ENCODE data around the gene SLC10A2. TPM values are rescaled to one million over a fixed set of nuclear protein-coding genes. Genes with fewer than 3 reads are reported as not detected.
"Not testable (repeated sequence)": the region's sequence is repeated elsewhere in the genome, so short reads cannot be mapped to it uniquely, and the experiment has no call there.

The SLC10A2 gene
- under 1 TPM; 0.34 to 0.94 (median 0.70) TPM for polyA plus RNA-seq (ENCODE audit: insufficient read length in 4 of 4)

DNA sequence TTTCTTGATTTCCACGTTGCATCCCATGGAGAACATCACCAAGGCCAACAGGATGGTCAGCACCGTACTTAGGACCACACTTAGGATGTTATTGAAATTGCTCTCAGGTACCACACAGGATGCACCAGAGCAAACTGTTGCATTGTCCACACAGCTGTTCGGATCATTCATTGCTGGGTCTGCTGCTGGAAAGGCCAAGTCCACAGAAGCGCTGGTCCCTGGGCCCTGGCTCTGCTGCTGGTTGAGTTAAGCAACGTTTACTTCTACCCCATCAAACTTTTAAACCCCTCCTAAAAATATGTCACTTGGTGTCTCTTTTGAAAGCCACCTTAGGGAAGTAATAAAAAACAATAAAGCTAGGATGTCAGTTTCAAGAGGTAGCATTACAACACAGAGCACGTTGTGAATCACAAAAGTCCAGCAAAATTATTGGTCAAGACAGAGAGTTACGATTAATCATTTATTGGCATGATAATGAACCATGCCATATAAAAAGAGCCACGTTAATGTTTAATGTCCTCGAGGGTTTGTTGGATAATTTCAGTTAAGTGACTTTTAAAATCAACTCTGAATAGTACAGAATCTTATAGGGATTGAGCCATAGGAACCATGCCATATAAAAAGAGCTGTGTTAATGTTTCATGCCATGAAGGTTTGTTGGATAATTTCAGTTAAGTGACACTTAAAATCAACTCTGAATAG, at the start of gene SLC10A2:
Gene SLC10A2 (minus strand): TSS at position 339 of the 702 bp plus-strand sequence. CDS start 168 bp downstream, at position 171.
- no peak for DNase-seq (ENCODE audit: low read depth in 4 of 4, low spot score in 3 of 4)

- no peak for DNase-seq (ENCODE audit: low read depth in 4 of 4, low spot score in 3 of 4)
Measured at GRCh38 chr13:103107580-103107979, 41.4 kb upstream of the SLC10A2 start.

DNA sequence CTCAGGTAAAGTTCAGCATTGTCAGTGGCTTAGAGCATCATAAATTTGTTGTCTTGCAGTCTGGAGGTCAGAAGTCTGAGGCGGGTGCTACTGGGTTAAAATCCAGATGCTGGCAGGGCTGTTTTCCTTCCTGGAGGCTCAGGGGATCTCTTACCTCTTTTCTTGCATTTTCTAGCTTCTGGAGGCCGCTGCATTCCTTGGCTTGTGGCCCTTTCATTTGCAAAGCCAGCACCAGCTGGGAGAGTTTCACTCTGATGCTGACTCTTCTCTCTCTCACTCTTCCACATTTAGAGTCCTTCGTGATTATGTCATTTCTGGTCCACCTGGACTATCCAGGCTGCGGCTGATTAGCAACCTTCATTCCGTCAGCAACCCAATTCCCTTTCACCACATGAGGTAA, 38.1 kb upstream of the SLC10A2 start:
- DNase-seq (ENCODE audit: low read depth in 4 of 4, low spot score in 3 of 4), result no peak

DNA sequence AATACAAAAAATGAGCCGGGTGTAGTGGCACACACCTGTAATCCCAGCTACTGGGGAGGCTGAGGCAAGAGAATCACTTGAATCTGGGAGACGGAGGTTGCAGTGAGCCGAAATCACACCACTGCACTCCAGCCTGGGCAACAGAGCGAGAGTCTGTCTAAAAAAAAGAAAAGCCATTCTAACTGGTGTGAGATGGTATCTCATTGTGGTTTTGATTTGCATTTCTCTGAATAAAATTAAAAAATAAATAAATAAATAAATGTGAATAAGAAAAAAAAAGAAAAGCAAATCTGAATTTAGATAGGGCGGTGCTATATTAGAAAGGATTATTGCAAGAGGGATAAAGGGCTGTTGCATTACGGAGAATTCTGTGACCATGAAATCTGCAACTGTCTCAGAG, 37.2 kb upstream of the SLC10A2 start:
- DNase-seq (ENCODE audit: low read depth in 4 of 4, low spot score in 3 of 4), result not testable (repeated sequence)

DNA sequence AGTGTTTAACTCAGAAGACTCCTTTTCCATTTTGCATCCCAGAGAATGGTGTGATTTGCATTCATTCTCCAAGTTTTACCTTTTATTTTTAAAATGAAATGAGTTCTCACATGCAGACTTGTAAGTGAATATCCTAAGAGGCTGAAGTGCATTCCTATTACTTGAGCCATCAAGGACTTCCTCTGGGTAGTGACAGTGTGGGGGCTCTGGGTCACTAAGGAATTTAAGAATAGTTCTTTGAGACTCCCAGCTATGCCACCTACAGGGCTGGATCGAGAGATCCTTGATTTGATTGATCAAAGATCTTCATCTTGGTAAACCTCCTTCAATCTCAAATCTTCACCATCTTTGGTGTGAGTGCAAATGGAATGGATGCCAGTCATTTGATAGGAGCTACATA, 36.3 kb upstream of the SLC10A2 start:
- no peak for DNase-seq (ENCODE audit: low read depth in 4 of 4, low spot score in 3 of 4)

- no peak for DNase-seq (ENCODE audit: low read depth in 4 of 4, low spot score in 3 of 4)
Measured at GRCh38 chr13:103101901-103102300, 35.7 kb upstream of the SLC10A2 start.

GRCh38 chr13:103101500-103101899, 35.3 kb upstream of the SLC10A2 start:
- no peak for DNase-seq (ENCODE audit: low read depth in 4 of 4, low spot score in 3 of 4)

DNA sequence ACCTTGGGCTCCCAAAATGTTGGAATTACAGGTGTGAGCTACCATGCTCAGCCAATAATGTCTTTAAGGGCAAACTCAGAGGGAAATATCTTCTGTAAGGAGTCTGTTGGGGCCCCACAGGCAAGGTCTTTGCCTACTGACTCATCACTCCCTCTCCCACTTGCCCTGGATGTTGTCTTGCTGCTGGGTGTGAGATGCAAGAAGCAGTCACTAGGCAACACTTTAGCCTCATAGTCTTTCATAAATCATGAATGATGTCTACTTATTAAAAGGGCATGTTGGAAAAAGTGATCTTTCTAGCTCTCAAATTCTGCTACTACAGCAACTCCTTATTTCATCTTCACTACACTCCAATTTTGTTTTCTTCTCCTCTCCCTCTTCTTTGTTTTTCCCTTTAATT, 34.6 kb upstream of the SLC10A2 start:
- DNase-seq (ENCODE audit: low read depth in 4 of 4, low spot score in 3 of 4), result no peak

DNA sequence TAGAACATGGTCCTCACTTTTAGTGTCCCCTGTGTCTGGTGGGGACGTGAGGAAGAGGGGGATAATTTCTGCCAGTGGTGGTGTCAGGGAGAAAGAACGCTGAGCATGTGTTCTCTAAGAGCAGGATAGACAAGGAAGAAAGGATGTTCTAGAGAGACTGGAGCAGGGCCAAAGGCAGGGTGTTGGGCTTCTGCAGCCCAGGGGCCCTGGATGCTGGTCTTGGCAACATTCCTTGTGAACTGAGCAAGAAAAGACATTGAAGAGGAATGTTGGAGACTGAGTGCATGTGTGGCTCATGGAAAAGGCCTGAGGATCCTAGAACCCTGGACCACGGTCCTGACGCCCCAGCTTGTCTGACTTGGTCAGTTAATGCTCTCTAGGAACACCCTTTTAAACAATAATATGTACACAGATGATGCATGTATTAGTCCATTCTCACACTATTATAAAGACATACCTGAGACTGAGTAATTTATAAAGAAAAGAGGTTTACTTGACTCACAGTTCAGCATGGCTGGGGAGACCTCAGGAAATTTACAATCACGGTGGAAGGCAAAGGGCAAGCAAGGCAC, 33.6 kb upstream of the SLC10A2 start:
- no peak for DNase-seq (ENCODE audit: low read depth in 4 of 4, low spot score in 3 of 4)

- no peak for DNase-seq (ENCODE audit: low read depth in 4 of 4, low spot score in 3 of 4)
Measured at GRCh38 chr13:103098535-103098934, 32.3 kb upstream of the SLC10A2 start.

DNA sequence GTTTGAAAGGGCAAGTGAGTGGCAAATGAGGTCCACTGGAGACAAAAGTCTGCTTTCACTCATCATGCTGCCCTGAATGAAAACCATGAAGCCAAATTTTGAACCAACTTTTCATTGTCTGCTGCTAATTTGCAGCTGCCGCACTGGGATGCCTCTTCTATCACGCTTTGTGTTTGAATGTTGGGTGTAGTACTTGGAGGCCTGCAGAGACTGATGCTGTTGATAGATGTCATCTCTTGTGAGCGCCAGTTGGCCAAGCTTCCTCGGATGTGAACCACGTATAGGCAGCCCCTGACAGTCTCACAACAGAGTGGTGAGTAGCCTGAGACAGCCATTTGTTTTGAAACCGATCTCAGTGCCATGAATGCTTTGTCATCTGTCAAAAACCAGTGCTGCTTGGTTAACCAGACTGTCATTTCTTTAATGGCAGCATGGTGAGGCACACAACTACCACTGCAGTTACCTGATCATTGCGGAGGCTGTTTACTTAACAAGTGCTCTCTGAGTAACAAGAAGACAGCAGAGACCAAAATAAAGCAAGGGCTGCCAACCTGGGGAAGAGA, 31.2 kb upstream of the SLC10A2 start:
- no peak for DNase-seq (ENCODE audit: low read depth in 4 of 4, low spot score in 3 of 4)

DNA sequence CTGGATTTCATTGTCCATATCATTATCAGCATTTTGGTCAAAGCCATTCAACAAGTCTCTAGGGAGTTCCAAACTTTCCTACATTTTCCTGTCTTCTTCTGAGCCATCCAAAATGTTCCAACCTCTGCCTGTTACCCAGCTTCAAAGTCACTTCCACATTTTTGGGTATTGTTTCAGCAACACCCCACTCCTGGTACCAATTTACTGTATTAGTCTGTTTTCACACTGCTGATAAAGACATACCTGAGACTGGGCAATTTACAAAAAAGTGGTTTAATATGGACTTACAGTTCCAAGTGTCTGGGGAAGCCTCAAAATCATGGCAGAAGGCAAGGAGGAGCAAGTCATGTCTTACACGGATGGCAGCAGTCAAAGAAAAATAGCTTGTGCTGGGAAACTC, 27.4 kb upstream of the SLC10A2 start:
- not testable (repeated sequence) for DNase-seq (ENCODE audit: low read depth in 4 of 4, low spot score in 3 of 4)

- no peak for DNase-seq (ENCODE audit: low read depth in 4 of 4, low spot score in 3 of 4)
Measured at GRCh38 chr13:103087275-103087674, 21.1 kb upstream of the SLC10A2 start.

DNA sequence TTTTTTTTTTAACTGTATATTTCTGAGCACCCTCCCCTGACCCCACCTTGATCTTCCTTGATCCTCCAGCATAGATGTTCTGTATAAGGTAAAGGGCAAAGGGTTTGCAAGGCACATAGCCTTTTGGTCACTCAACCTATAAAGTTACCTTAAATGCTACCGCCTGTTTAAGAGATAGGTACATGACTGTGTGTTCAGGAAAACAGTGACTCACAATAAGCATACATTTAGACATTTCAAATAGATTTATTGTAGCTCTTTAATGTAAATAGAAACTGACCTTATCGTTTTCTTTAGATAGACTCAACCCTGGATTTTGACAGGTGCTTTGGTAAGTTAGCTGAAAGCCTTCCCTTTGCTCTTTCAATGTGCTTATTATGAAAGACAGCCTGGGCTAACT, 15.2 kb upstream of the SLC10A2 start:
- no peak for DNase-seq (ENCODE audit: low read depth in 4 of 4, low spot score in 3 of 4)

DNA sequence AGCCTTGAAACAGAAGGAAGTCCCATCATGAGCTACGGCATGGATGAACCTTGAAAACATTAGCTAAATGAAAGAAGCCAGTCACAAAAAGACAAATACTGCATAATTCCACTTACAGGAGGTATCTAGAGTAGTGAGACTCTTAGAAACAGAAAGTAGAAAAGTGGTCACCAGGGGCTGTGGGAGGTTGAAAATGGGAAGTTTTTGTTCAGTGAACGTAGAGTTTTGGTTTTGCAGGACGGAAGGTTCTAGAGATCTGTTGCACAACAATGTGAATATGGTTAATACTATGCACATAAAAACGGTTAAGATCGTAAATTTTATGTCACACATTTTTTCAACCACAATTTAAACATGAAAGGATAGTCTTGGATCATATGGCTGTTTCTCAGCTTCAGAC, 11.9 kb upstream of the SLC10A2 start:
- no peak for DNase-seq (ENCODE audit: low read depth in 4 of 4, low spot score in 3 of 4)

DNA sequence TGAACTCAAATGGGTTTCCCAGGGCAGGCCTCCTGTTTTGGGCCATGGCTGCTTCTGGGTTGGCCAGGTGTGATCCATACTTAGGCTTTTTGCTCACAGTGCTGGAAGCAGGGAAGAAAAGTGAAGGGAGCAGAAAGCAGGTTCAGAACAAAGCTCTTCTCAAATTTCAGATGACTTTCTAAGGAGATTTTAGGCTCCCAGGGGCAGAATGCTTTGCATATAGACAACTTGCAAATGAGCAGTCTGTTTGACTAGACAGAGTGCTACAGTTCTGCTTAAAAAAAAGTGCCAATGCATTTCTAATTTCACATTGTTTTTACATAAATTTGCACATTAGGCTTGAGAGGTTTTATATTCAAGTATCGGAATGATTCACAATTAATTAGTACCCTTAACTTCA, 2.6 kb upstream of the SLC10A2 start:
- no peak for DNase-seq (ENCODE audit: low read depth in 4 of 4, low spot score in 3 of 4)

DNA sequence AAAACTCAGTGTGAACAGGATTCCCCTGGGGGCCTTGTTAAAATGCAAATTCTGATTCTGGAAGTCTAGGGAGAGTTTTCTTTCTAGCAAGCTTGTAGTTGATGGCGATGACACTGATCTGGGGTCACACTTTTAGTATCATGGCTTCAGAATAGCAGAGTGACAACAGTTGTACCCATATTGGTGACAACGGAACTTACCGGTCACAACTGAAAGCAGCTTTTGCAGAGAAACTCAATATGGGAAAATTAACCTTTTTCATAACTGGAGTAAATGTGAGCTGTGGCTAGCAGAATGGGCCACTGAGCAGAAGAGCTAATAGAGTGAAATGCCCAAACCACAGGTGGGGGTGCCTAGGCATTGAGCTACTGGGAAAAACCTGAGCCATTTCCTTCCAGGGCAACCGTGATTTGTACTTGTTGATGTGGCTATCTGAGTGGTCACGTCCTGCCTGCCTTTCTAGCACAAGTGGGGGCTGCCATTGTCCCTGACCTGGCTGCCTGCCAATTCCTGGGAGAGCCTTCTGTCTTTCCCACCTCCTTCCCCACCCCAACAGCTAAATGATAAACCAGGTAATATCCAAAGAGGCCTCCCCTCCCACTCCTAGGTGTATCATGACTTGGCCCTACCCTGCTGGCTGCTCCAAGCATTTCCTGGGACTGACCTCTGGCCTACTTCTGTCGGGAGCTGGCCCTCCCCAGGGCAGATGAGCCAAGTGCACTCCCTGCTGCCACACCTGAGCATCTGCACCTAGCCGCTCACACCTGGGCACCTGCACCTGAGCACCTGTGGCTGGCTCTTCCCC, 1.7 kb upstream of the SLC10A2 start:
- peak in 1 of 4 donors; percentile 15 for DNase-seq (ENCODE audit: low read depth in 4 of 4, low spot score in 3 of 4)

DNA sequence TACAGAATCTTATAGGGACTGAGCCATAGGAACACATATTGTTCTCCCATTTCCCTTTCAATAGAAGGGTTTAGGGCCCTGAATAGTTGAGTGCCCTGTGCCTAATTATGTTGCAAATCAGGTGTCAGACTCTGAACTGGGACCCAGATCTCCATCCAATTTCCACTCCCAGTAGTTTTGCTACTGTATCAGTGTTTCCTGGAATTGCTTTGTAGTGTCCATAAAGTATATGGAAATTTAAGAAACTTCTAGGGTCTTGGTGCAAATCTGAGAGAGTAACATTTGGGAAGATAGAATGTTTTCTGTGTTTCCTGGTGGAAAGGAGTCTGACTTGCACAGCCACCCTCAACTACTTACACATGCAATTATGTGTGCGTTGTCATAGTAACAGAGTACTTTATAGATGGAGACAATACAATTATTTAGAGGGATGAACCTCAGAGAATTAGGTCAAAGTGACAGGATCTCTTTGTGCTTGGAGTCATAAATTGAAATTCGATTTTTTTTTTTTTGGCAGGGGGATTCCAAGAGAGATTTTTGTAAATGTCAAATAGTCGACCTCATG, 646 bp upstream of the SLC10A2 start:
- DNase-seq (ENCODE audit: low read depth in 4 of 4, low spot score in 3 of 4), result no peak

DNA sequence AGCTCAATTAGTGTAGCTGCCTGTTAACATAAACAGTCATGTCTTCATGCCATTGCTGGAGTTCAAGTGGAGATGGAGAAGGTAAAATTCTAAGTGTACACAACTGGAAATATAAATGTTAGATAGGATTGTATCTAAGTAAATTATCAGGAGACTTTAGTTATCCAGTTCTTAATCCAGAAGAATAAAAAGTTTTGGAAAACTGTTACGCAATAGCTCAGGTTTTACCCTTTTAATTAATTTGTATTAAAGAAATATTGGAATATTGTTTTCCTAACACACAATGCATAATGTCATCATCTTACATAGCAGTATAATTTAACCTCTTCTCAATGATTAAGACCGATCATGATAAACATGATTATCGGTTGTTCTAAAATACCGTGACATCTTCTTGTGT, 2.8 kb downstream of the SLC10A2 start:
- no peak for DNase-seq (ENCODE audit: low read depth in 4 of 4, low spot score in 3 of 4)

GRCh38 chr13:103062079-103062478, 4.1 kb downstream of the SLC10A2 start:
- DNase-seq (ENCODE audit: low read depth in 4 of 4, low spot score in 3 of 4), result no peak

- DNase-seq (ENCODE audit: low read depth in 4 of 4, low spot score in 3 of 4), result no peak
Measured at GRCh38 chr13:103056008-103056407, 10.2 kb downstream of the SLC10A2 start.
